Fibroblast of skin of back (primary cell): ENCODE measurements around the gene DFFB.

Source experiments
- DNase-seq: peaks from one replicate; pipeline ENCODE4 v3.0.0-alpha.2; 2013

Gene DFFB

DNA sequence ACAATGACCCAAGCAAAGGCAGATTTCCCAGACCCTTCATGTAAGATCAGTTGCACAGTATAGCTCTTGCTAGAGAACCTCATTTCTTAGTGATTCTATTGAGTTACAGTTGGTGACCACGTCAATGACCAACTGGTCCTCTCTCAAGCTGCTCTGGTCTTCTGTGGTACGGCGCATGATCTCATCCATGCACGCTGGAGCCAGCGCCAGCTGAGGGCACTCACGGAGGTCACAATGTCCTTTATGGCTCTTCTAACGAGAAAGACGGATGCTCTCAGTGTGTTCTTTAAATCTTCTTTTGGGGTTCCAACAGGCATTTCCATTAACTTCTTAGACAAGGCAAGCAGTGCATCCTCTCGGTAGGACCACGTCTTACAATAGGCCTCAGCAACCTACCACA is 22.6 kb upstream of the DFFB start:
- DNase-seq, result no peak

- DNase-seq, result peak; percentile 8
Measured at GRCh38 chr1:3836421-3836820, 20.9 kb upstream of the DFFB start.

- no peak for DNase-seq
Measured at GRCh38 chr1:3837200-3837599, 20.1 kb upstream of the DFFB start.

DNA sequence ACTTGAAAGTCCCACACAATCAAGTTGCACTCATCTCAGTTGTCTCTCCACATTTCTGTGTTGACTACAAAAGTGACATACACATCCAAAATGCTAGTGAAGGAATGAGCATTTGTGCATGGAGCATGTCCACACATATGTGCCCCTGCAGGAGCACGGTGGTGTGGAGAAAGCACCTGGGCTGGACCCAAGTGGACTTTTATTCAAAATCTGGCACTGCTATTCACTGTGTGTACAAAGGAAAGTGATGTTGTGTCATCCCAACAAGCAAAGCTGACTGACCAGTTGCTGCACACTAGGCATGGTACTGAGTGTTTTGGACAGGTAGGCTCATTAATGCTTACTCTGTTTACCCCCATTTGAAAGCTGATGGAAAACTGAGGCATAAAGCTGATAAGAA is 19.6 kb upstream of the DFFB start:
- DNase-seq, result no peak

- no peak for DNase-seq
Measured at GRCh38 chr1:3838788-3839187, 18.5 kb upstream of the DFFB start.

DNA sequence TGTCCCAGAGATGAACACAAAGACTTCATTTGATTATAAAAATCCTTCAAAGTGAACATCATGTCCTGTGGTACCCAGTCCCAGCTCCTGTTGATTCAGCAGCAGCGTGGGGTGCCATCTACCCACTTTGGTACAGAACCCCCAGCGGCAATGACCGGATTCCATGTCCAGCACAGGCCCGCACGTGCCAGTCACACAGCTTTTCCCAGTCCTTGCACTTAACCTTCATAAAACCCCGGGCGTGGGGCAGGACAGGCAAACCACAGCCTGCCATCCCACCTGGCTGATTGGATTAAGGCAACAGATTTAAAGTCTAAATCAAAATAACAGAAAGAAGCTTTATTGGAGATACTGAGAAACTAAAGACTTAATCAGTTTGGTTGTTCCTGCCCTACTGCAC is 15.8 kb upstream of the DFFB start:
- no peak for DNase-seq

GRCh38 chr1:3842912-3843311 is 14.4 kb upstream of the DFFB start:
- DNase-seq, result no peak

DNA sequence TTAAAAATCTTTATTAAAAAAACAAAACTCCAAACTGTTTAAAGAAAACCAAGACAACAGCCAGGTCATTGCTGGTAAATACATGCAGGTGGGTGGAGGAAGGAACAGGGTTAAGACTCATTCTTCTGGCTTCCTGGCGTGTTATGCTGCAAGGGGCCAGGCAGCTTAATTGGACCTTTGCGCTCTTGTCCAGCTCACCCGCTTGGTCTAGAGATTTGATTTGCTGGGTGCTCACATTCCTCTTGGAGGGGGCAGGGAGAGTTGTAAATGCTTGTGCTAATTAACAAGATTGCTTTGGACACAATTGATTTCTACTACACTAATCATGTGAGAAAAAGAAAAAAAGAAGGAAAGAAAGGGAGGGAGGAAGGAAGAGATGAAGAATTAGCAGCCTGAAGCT is 10.7 kb upstream of the DFFB start:
- no peak for DNase-seq

DNA sequence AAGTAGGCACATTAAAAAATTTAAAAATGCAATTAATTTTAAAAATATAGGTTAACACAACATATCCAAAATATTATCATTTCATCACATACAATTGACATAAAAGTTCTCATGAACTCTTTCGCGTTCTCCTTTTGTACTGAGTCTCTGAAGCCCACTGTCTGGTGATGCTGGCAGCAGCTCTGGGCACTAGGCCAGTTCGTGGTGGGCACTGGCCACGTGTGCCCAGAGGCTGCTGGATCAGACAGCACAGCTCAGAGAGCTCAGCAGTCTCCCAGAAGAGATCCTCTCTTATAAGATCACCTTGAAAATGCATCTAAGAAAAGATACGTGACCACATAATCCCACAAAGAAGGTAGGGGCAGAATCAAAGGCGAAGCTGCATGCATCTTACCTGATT is 10.2 kb upstream of the DFFB start:
- no peak for DNase-seq

DNA sequence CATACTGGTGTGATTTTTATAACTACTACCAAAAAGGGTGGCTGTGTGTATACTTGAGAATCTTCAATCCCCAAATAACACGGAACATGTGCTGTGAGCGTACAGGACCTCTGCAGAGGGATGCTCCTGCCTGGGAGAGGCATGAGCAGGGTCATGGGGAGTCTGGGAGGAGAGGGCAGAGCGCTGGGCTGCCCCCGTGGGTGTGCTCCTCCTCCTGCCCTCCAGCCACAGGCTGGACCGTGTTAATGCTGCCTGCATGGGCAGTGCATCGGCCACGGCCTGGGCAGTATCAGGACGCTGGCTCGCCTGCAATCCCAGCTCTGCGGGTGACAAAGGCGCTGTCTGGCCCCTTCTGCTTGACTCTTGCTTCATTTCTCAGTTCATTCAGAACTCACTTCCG is 6.4 kb upstream of the DFFB start:
- DNase-seq, result no peak

DNA sequence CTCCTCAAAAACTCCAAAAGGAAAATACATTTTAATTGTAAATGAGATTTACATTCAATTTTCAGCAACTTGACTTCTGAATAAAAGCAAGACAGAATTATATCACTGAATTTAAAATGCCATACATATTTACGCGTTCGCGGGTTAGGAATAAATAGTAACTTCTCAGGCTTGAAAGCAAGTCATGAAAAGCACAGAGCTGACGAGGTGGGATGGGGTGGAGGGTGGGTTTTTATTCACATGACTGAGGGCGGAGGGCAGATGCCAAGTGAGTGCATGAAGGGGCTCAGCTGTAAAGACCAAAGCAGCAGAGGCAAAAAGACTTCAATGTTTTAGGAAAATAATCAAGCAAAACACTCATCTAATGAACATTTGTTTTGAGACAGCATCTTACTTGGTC is 6.0 kb upstream of the DFFB start:
- no peak for DNase-seq

DNA sequence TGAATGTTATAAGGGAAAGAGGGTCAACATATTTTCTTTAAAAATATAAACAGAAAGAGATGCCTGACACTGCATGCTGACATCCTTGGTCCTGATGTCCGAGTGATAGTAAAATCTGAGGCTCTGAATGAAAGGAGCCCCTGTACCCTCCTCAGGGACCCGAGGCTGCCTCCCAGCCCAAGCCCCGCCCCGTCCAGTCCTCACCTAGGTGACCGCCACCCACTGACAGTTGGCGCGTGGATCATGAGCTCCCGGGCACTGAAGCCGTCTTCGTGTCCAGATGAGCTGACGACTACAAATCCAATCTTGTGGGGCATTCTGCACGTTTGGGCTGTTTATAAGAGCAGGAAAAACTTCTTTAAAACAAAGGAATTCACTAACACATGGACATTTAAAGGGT is 5.2 kb upstream of the DFFB start:
- no peak for DNase-seq

DNA sequence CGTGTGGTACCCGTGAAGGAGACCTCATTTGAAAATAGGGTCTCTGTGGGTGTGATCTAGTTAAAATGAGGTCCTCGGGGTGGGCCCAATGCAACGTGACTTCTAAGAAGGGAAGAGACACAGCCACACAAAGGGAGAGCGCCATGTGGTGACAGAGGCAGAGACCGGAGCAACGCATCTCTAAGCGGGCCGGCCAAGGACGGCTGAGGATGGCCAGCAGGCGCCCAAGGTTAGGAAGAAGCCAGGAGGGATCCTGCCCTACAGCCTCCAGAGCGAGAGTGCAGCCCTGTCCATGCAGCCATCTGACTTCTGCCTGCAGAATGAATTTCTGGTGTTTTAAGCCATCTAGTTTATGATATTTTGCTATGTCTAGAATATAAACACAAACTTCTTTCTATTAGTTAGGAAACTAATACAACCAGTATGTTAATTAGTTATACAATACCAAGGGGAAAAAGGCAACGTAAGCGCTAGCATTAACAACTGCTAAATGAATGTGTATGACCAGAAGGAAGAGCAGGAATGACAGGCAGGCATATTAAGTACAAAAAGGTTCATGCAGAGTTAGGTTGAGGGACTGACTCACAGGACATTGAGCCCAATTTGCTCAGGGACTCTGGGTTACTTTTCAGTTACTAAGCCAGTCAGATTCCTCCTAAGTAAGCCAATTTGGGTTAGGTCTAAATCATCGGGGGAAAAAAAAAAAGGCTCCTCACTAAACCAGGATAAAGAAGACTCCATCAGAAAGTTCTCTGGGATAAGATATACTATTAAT is 4.4 kb upstream of the DFFB start:
- DNase-seq, result no peak

DNA sequence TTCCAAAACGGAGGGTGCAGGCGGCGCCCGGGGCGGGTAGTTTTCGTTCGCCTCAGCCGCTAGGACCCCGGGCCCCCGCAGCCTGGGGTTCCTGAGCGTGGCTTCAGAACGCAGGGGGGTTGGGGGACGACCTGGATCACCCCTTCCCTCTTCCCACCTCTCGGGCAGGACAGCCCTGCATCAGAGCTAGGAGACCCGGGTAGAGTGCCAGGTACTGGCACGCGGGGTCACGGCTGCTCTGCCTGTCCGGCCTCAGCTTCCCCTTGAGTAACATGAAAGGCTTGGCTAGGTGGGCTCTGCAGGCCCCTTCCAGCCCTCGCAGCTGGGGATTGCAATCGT is 484 bp downstream of the DFFB start:
- DNase-seq, result no peak

DNA sequence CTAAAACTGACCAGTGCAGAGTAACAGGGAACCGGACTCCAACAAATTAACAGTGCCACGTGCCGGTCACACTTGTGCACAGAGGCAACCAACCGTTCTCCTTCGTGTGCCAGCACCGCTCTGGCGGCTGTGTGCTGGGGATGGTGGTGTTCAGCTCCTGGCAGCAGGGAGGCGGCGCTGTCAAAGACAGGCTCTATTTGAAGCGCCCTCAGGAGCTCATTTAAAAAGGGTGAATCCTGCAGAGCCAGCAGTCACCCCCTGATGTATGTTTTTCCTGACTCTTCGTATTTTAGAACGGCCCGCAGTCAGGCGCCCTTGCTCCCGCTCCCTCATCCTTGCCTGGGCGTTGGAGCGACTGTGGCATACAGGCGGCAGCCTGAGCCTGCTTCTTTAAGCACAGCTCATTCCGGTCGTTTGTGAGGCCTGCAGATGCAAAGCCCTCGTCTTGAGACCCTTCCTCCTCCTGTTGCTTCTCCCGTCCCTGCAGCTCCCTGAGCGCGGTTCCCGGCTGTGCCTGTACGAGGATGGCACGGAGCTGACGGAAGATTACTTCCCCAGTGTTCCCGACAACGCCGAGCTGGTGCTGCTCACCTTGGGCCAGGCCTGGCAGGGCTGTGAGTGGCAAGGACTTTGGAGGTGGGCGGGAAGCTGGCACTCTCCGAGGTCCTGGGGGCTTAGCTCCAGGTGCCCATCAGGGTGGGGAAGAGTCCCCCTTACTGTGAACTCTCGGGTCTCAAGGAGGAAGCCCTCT is 1.1 kb downstream of the DFFB start:
- DNase-seq, result peak; percentile 40

GRCh38 chr1:3863231-3863935 is 6.1 kb downstream of the DFFB start:
- no peak for DNase-seq

DNA sequence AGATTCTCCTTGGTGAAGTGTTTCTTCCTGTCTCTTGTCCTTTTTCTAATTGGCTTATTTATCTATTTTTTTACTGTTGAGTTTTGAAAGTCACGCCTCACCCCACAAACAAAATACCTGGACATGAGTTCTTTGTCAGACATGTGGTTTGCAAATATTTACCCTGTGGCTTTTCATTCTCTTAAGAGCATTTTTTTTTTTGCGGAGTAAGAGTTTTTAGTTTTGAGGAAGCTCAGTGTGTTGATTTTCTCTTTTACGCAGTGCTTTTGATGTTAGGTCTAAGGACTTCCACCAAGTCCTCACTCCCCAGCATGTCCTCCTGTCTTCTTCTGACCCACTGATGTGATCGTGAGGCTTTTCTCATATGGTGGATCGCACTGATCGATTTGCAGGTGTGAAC is 7.6 kb downstream of the DFFB start:
- DNase-seq, result no peak

DNA sequence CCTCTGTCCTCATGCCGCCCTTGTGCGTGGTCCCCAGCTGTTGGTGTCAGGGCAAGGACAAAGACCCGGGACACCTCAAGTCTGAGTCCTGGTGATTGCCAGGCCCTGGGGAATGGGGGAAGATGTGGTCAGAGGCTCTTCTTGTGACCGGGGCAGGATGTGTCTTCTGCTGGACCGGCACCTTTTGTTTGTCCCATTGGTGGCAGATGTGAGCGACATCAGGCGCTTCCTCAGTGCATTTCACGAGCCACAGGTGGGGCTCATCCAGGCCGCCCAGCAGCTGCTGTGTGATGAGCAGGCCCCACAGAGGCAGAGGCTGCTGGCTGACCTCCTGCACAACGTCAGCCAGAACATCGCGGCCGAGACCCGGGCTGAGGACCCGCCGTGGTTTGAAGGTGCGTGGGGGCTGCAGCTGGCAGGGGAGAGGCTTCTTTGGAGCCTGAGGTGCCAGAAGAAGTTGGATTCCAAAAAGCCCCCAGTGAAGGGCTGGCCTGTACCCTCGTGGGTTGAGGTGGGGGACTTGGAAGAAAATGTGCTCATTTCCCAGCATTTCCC is 8.4 kb downstream of the DFFB start:
- DNase-seq, result no peak

DNA sequence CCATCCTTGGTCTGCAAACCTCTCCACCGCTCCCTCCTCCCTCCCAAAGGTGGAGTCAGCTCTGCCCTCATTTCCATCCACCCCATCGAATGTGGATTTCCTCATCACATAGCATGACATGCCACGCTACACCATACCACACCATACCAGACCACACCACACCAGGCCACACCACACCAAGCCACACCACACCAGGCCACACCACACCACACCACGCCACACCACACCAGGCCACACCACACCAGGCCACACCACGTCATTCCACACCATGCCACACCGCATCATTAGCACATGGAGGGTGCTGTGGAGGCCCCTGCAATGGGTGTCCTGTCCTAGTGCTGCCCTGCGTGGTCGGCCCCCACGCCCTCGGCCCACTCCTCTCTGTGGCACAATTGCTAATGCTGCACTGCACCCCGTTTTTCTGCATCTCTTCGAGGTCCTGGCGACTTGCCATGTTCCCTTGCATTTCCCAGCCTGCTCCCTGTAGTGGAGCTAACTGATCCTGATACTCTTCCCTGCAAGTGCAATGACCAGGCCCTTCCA is 11.3 kb downstream of the DFFB start:
- no peak for DNase-seq

DNA sequence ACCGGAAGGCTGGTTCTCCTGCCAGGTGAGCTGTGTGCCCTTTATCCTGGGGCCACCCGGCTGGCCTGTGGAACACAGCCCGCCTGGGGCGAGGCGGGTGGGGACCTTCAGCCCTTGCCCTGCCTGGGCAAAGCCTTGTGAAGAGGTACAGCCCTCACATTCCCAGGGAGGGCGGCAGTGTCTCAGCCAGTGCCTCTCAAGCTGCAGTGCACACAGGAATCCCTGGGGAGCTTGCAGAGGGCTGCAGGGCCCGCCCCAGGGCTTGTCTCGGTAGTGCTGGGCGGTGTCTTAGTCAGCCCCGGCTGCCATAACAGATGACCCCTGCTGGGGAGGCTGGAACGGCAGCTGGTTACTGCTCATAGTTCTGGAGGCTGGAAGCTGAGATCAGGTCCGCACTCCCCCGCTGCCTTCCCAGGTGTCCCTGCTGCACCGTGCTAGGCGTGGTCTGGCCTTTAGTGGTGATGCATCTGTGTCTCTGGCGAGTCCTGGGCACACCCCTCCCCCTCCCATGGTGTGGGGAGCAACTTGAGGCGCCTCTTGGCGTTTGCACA is 12.6 kb downstream of the DFFB start:
- DNase-seq, result peak; percentile 62

DNA sequence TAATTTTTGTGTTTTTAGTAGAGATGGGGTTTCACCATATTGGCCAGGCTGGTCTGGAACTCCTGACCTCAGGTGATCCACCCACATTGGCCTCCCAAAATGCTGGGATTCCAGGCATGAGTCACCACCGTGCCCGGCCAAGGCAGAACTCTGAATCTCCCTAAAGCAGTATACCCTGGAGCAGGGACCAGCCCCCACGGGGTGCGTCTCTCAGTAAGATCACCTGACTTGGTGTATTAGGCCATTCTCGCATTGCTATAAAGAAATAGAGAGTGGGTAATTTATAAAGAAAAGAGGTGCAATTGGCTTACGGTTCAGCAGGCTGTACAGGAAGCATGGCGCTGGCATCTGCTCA is 14.2 kb downstream of the DFFB start:
- DNase-seq, result no peak

DNA sequence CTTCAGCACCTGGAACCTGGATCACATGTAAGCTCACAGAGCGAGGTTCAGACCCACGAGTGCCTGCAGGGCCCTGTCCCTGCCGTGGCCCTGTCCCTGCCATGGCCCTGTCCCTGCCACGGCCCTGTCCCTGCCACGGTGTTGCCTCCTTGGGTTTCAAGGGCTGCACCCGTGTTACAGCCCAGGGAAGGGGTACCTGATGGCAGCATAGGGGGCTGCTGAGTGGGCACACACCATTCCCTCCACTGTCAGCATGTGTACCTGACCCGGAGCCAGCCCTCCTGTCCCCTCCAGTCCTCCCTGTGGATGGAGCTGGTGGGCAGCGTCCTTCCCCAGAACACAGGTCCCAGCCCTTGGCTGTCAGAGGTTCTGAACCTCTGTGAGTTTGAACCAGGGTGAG is 15.3 kb downstream of the DFFB start:
- DNase-seq, result no peak

DNA sequence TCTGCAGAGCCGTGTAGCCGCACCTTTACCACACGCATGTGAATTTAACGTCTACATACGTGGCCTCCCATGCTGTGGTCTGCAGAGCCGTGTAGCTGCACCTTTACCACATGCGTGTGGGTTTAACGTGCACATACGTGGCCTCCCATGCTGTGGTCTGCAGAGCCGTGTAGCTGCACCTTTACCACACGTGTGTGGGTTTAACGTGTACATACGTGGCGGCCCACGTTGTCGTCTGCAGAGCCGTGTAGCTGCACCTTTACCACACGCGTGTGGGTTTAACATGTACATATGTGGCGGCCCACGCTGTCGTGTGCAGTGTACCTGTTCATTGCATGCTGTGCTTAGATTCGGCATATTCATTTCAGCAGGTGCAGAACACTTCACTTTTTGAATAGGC is 17.5 kb downstream of the DFFB start:
- no peak for DNase-seq
